Measurements from ENCODE around the gene LTBP1. TPM values are rescaled to one million over a fixed set of nuclear protein-coding genes. Genes with fewer than 3 reads are reported as not detected.

LTBP1 gene
- total RNA-seq, 1 donor from 2014 or later, result 327 TPM

DNA sequence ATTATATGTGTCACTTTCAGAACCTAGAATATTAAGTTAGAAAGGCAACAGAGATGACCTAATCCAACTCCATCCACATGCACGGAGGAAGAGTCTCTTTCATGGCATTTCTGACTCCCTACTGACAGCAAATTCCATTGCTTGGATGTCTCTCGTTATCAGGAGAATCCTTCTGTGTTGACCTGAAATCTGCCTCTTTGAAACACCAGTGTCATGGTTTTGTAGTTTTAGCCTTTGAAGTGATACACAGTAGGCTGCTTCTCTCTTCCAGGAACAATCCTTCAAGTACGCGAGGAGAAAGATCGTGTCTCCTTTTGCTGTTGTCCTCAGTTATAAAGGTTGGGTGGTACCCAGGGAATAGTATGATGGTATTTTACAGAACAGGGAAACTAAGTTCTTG lies 327.8 kb downstream of the LTBP1 start:
- H3K9me3 Mint-ChIP-seq (ENCODE audit: unreplicated experiment), result no peaks in the 10 kb centered on the region
- no peak overlapping the region for H3K4me3 Mint-ChIP-seq (ENCODE audit: unreplicated experiment)
- DNase-seq (ENCODE audit: low spot score), result no peak
- H3K27me3 Mint-ChIP-seq (ENCODE audit: unreplicated experiment), result no peaks in the 10 kb centered on the region
- peaks cover 38% of the 10 kb centered on the region for H3K36me3 Mint-ChIP-seq (ENCODE audit: low read depth, unreplicated experiment)
- H3K4me1 Mint-ChIP-seq (ENCODE audit: unreplicated experiment), result no peaks in the 10 kb centered on the region
- no peak overlapping the region for H3K27ac Mint-ChIP-seq (ENCODE audit: unreplicated experiment)
- TF ChIP-seq, protein P1, sequence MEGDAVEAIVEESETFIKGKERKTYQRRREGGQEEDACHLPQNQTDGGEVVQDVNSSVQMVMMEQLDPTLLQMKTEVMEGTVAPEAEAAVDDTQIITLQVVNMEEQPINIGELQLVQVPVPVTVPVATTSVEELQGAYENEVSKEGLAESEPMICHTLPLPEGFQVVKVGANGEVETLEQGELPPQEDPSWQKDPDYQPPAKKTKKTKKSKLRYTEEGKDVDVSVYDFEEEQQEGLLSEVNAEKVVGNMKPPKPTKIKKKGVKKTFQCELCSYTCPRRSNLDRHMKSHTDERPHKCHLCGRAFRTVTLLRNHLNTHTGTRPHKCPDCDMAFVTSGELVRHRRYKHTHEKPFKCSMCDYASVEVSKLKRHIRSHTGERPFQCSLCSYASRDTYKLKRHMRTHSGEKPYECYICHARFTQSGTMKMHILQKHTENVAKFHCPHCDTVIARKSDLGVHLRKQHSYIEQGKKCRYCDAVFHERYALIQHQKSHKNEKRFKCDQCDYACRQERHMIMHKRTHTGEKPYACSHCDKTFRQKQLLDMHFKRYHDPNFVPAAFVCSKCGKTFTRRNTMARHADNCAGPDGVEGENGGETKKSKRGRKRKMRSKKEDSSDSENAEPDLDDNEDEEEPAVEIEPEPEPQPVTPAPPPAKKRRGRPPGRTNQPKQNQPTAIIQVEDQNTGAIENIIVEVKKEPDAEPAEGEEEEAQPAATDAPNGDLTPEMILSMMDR (IDR thresholded peaks at IDR 0.05; ENCODE audit: unreplicated experiment), result no peak

DNA sequence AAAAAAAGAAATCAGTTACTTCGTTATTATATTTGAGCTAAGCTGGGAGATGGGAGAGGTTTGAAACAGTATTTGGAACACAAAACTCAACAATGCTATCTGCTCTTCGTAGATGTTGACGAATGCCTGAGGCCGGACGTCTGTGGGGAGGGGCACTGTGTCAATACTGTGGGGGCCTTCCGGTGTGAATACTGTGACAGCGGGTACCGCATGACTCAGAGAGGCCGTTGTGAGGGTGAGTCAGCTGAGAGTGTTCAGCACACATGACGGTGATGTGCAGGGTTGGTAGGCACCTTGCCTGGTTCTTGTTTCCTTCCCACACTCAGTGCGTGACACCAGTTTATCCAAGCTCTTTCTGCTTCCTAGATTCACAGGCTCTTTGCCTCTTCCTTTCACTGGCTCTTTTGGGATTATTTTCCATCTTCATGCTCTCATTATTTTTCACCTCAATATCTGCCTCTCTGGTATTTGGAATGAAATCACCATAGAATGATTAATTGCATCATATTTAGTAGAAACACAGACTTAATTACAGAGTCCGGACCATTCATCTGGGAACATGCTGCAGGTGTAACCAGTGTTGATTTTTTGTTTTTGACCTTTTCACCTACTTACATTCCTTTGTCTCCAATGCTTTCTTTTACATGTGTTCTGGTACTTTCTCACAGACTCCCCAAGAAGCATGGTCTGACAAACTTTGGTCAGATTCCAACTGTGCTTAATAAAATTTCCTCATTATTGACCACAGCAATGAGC lies 329.1 kb downstream of the LTBP1 start:
- Mint-ChIP-seq H3K4me3 (ENCODE audit: unreplicated experiment) (peak overlapping the region; percentile 38), H3K4me1 (ENCODE audit: unreplicated experiment) (no peaks in the 10 kb centered on the region), H3K9me3 (ENCODE audit: unreplicated experiment) (no peaks in the 10 kb centered on the region), H3K27ac (ENCODE audit: unreplicated experiment) (no peak overlapping the region), H3K36me3 (ENCODE audit: low read depth, unreplicated experiment) (peaks cover 48% of the 10 kb centered on the region), H3K27me3 (ENCODE audit: unreplicated experiment) (no peaks in the 10 kb centered on the region)
- no peak for DNase-seq (ENCODE audit: low spot score)
- TF ChIP-seq, protein P1 (IDR thresholded peaks at IDR 0.05; ENCODE audit: unreplicated experiment), result no peak

DNA sequence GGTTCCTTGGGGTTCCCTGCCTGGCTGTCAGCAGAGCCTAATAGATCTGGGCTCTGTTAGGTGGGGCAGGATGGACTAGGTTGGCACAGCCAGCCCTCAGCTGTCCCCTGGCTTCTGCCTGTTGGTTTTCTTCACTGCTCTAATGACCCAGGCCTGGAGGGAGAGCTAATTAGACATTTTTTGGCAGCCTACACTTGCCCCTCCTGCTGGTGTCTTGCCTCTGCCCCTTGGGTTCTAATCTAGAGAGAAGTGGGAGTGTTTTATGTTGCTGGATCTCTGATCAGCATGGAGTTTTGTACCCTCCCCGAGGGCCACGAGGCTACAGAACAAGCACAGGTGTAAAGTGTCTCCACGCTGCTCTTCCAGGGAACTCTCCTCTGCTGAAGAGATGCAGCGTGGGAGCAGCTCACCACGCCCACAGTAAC lies 330.3 kb downstream of the LTBP1 start:
- Mint-ChIP-seq H3K4me3 (ENCODE audit: unreplicated experiment) (no peak overlapping the region), H3K36me3 (ENCODE audit: low read depth, unreplicated experiment) (peaks cover 54% of the 10 kb centered on the region), H3K27me3 (ENCODE audit: unreplicated experiment) (no peaks in the 10 kb centered on the region), H3K27ac (ENCODE audit: unreplicated experiment) (no peak overlapping the region), H3K9me3 (ENCODE audit: unreplicated experiment) (no peaks in the 10 kb centered on the region), H3K4me1 (ENCODE audit: unreplicated experiment) (no peaks in the 10 kb centered on the region)
- no peak for DNase-seq (ENCODE audit: low spot score)
- TF ChIP-seq, protein P1 (IDR thresholded peaks at IDR 0.05; ENCODE audit: unreplicated experiment), result no peak

DNA sequence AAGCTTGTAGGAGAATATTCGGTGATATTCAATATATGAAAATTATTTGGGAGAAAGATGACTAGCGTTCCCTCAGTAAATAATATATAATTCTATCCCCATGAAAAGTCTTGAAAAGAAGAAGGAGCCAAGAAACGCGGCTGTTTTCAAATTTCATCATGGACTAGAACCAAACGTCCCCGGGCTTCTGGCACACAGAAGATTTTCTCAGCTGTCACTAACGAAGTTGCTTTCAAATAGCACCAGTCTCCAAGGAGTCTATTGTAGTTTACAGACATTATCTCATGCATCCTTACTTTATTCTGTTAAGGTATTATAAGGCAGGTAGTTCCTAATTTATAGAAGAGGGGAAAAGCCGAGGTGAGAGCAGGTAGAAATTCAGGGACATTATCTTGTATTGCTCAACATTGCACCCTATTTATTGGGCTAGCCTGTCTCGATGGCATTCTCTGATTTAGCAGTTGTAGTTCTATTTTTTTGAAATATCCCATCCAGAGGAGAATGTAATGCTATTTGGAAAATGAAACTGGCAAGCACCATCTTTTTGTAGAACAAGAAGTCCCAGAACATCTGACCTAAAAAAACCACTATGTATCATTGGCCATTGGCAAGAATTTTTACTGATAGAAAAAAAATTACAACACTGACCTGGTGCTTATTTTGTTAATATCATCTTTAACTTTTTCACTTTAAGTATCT lies 331.6 kb downstream of the LTBP1 start:
- DNase-seq (ENCODE audit: low spot score), result no peak
- TF ChIP-seq, protein P1 (IDR thresholded peaks at IDR 0.05; ENCODE audit: unreplicated experiment), result no peak
- Mint-ChIP-seq H3K27me3 (ENCODE audit: unreplicated experiment) (no peaks in the 10 kb centered on the region), H3K27ac (ENCODE audit: unreplicated experiment) (no peak overlapping the region), H3K4me1 (ENCODE audit: unreplicated experiment) (no peaks in the 10 kb centered on the region), H3K4me3 (ENCODE audit: unreplicated experiment) (no peak overlapping the region), H3K36me3 (ENCODE audit: low read depth, unreplicated experiment) (peaks cover 60% of the 10 kb centered on the region), H3K9me3 (ENCODE audit: unreplicated experiment) (no peaks in the 10 kb centered on the region)

DNA sequence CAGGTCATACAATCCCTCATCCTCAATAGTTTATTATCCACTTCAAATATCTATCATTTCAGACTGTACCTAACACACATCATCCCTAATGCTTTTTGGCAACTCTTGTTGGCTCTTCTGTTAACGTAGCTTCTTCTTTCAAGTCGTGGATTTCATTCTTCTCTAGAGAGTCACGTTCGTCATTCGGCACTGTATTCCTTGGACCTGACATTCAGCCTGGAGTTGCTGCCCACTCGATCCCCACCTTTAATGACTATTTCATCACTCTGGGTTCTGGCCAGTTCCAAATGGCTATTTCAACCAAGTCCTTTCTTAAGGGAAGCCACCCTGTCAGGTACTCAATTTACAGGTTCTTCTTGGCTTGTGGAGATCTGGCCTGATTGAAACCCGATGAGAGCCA lies 337.5 kb downstream of the LTBP1 start:
- H3K27me3 Mint-ChIP-seq (ENCODE audit: unreplicated experiment), result peaks cover 3% of the 10 kb centered on the region
- TF ChIP-seq, protein P1 (IDR thresholded peaks at IDR 0.05; ENCODE audit: unreplicated experiment), result no peak
- no peak for DNase-seq (ENCODE audit: low spot score)
- no peak overlapping the region for H3K27ac Mint-ChIP-seq (ENCODE audit: unreplicated experiment)
- peaks cover 56% of the 10 kb centered on the region for H3K36me3 Mint-ChIP-seq (ENCODE audit: low read depth, unreplicated experiment)
- no peaks in the 10 kb centered on the region for H3K9me3 Mint-ChIP-seq (ENCODE audit: unreplicated experiment)
- H3K4me1 Mint-ChIP-seq (ENCODE audit: unreplicated experiment), result no peaks in the 10 kb centered on the region
- peak overlapping the region; percentile 43 for H3K4me3 Mint-ChIP-seq (ENCODE audit: unreplicated experiment)
